GM19463 (cell line): ENCODE data around the gene NKAIN2.
A peak's percentile ranks its signal among the peaks of the same experiment; 100 is the strongest.

Source experiments
- ATAC-seq: cut with Tn5 transposase; IDR thresholded peaks from one replicate; pipeline ENCODE4 v1.9.1; 2021; ENCODE audit warnings: mild to moderate bottlenecking, moderate library complexity; ENCODE audit not compliant: unreplicated experiment

NKAIN2 gene

GRCh38 chr6:124022641-124023040 is 219.0 kb downstream of the NKAIN2 start:
- no peak for ATAC-seq

- ATAC-seq, result peak; percentile 76
These were observed 223.0 kb downstream of the NKAIN2 start for GRCh38 chr6:124026694-124027093.

- no peak for ATAC-seq
These were observed 223.7 kb downstream of the NKAIN2 start for GRCh38 chr6:124027392-124027791.

GRCh38 chr6:124028117-124028516 is 224.5 kb downstream of the NKAIN2 start:
- ATAC-seq, result no peak

GRCh38 chr6:124029567-124029966 is 225.9 kb downstream of the NKAIN2 start:
- no peak for ATAC-seq

- ATAC-seq, result no peak
These were observed 229.8 kb downstream of the NKAIN2 start for GRCh38 chr6:124033501-124033900.

- ATAC-seq, result no peak
These were observed 232.7 kb downstream of the NKAIN2 start for GRCh38 chr6:124036384-124036783.

GRCh38 chr6:124040655-124041054 is 237.0 kb downstream of the NKAIN2 start:
- ATAC-seq, result peak; percentile 94

- no peak for ATAC-seq
These were observed 248.5 kb downstream of the NKAIN2 start for GRCh38 chr6:124052120-124052519.

- no peak for ATAC-seq
These were observed 249.7 kb downstream of the NKAIN2 start for GRCh38 chr6:124053315-124053714.

GRCh38 chr6:124054034-124054433 is 250.4 kb downstream of the NKAIN2 start:
- ATAC-seq, result no peak

GRCh38 chr6:124055395-124055794 is 251.7 kb downstream of the NKAIN2 start:
- no peak for ATAC-seq

- ATAC-seq, result no peak
These were observed 252.3 kb downstream of the NKAIN2 start for GRCh38 chr6:124055963-124056362.

- no peak for ATAC-seq
These were observed 253.0 kb downstream of the NKAIN2 start for GRCh38 chr6:124056407-124057334.

GRCh38 chr6:124057461-124057860 is 253.8 kb downstream of the NKAIN2 start:
- no peak for ATAC-seq

GRCh38 chr6:124064317-124065113 is 260.9 kb downstream of the NKAIN2 start:
- ATAC-seq, result no peak

- ATAC-seq, result no peak
These were observed 262.6 kb downstream of the NKAIN2 start for GRCh38 chr6:124066269-124066668.

- no peak for ATAC-seq
These were observed 263.4 kb downstream of the NKAIN2 start for GRCh38 chr6:124066946-124067552.

GRCh38 chr6:124069230-124069950 is 265.7 kb downstream of the NKAIN2 start:
- ATAC-seq, result no peak

- ATAC-seq, result no peak
These were observed 269.4 kb downstream of the NKAIN2 start for GRCh38 chr6:124073021-124073420.
